HEK293T (cell line): ENCODE results near the gene FANCB.

ENCODE experiments used
- CTCF ChIA-PET: fragments of 350-600 bp; formaldehyde crosslinking; extraction: SDS; loops from one replicate; lab custom pipeline; 2021; ENCODE audit warnings: antibody characterized with exemption, inconsistent platforms; lab: Yijun Ruan, JAX
- POLR2A ChIA-PET: fragments of 350-600 bp; formaldehyde crosslinking; extraction: SDS; loops from one replicate; lab custom pipeline; 2020; ENCODE audit warnings: antibody characterized with exemption, inconsistent platforms; lab: Yijun Ruan, JAX
- DNase-seq: peaks from one replicate; pipeline ENCODE4 v3.0.0; 2012; ENCODE audit warnings: mixed read lengths; ENCODE audit errors: extremely low spot score
- ARNT ChIP-seq: fragments of 450-650 bp; IDR thresholded peaks from 2 replicates; pipeline ENCODE4 v1.6.1; 2017; ENCODE audit warnings: mild to moderate bottlenecking
- CTBP1 ChIP-seq: fragments of 450-650 bp; IDR thresholded peaks from 2 replicates; pipeline ENCODE4 v1.6.1; 2016; ENCODE audit warnings: borderline replicate concordance
- ELF4 ChIP-seq: fragments of 450-650 bp; IDR thresholded peaks from 2 replicates; pipeline ENCODE4 v1.6.1; 2017; ENCODE audit warnings: antibody characterized with exemption
- FOXA1 ChIP-seq: fragments of 450-650 bp; IDR thresholded peaks from 2 replicates; pipeline ENCODE4 v1.6.1; 2016; ENCODE audit warnings: mild to moderate bottlenecking
- FOXK2 ChIP-seq: fragments of 450-650 bp; IDR thresholded peaks from 2 replicates; pipeline ENCODE4 v1.6.1; 2016; ENCODE audit warnings: mild to moderate bottlenecking
- FOXM1 ChIP-seq: fragments of 450-650 bp; IDR thresholded peaks from 2 replicates; pipeline ENCODE4 v1.6.1; 2017; ENCODE audit warnings: mild to moderate bottlenecking, borderline replicate concordance
- HDGF ChIP-seq: fragments of 450-650 bp; IDR thresholded peaks from 2 replicates; pipeline ENCODE4 v1.6.1; 2017; ENCODE audit warnings: antibody characterized with exemption, borderline replicate concordance
- L3MBTL2 ChIP-seq: fragments of 450-650 bp; conservative IDR thresholded peaks from 2 replicates; pipeline ENCODE4 v1.6.1; 2016; ENCODE audit warnings: mild to moderate bottlenecking
- LEF1 ChIP-seq: fragments of 450-650 bp; IDR thresholded peaks from 2 replicates; pipeline ENCODE4 v1.6.1; 2017; ENCODE audit warnings: mild to moderate bottlenecking, borderline replicate concordance
- NFRKB ChIP-seq: fragments of 450-650 bp; IDR thresholded peaks from 2 replicates; pipeline ENCODE4 v1.6.1; 2016; ENCODE audit warnings: mild to moderate bottlenecking, moderate library complexity
- PKNOX1 ChIP-seq: fragments of 450-650 bp; IDR thresholded peaks from 2 replicates; pipeline ENCODE4 v1.6.1; 2016
- SP1 ChIP-seq: fragments of 450-650 bp; IDR thresholded peaks from 2 replicates; pipeline ENCODE4 v1.6.1; 2017
- SUZ12 ChIP-seq: fragments of 450-650 bp; IDR thresholded peaks from 2 replicates; pipeline ENCODE4 v1.6.1; 2016; ENCODE audit warnings: mild to moderate bottlenecking
- TARDBP ChIP-seq: fragments of 450-650 bp; IDR thresholded peaks from 2 replicates; pipeline ENCODE4 v1.6.1; 2016
- ZNF384 ChIP-seq: fragments of 450-650 bp; IDR thresholded peaks from 2 replicates; pipeline ENCODE4 v1.6.1; 2016

The FANCB gene

DNA sequence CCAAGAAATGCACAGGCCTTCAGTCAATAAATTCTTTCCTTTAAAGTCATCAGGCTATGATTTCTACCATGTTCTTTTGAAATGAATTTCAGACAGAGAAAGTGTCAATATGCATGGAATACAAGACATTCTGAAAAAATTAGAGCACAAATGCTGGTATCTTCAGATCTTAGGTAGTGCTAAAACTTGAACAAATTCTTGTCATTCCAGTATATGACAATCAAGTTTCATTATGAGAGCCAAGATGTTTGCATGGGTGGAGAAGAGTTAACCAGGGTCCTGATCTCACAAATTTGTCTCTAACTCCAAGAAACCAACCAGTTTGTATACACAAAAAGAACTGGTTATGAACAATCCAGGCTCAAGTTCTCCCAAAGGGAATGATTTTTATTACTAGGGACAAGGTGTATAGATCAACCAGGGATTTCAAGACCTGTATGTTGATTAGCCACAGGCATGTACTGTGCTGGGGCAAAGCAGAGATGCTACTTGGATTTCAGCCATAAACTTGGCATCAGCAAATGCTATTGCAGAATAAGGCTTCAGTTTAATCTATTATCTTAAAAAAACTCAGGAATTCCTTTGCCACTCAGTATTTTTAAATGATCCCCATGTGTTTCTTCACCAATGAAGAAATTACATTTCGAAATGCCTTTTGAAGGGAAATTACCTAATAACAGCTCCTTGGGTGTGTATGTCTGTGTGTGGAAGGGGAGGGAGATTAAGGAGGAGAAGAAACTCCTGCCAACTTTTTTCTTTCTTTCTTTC, 69.7 kb downstream of the FANCB start:
- ChIA-PET CTCF (no interaction called here), POLR2A (no interaction called here)
- no peak for TF ChIP-seq L3MBTL2
- TF ChIP-seq FOXK2, result no peak
- no peak for TF ChIP-seq PKNOX1
- no peak for TF ChIP-seq LEF1
- TF ChIP-seq TARDBP, result no peak
- no peak for TF ChIP-seq CTBP1
- no peak for TF ChIP-seq ELF4
- TF ChIP-seq ZNF384, result no peak
- TF ChIP-seq NFRKB, result no peak
- TF ChIP-seq SP1, result no peak
- TF ChIP-seq ARNT, result no peak
- no peak for TF ChIP-seq FOXM1
- TF ChIP-seq FOXA1, result no peak
- no peak for DNase-seq

GRCh38 chrX:14801136-14801535, 71.7 kb downstream of the FANCB start:
- ChIA-PET POLR2A (no interaction called here), CTCF (no interaction called here)
- no peak for DNase-seq
- TF ChIP-seq HDGF, result no peak

DNA sequence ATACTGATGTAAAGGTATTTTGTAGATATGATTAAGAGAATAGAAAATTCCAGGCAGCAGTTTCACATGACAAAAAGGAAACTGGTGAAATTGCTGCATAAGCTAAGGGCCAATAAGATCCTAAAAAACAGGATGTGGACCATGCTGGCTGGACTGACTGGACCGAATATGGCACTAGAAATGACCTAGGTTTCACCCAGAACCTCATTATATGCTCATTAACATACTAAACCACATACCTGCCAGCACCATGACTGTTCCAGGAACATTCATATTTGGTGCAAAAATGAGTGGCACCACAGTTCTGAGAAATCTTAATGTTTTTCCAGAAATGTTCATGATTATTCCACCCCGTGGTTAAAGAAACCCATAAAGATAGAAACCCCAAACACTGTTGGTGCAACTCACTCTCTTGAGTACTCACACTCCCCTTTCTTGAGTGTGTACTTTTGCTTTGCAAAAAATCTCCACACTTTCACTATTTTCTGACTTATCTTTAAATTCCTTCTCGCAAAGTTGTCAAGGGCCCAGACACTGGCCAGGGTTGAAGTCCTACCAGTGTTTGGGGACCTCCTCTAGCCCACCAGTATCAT, 74.0 kb downstream of the FANCB start:
- ChIA-PET POLR2A (no interaction called here), CTCF (no interaction called here)
- TF ChIP-seq ELF4, result no peak
- TF ChIP-seq FOXK2, result no peak
- TF ChIP-seq FOXM1, result no peak
- no peak for TF ChIP-seq SUZ12
- no peak for TF ChIP-seq SP1
- no peak for TF ChIP-seq ZNF384
- TF ChIP-seq CTBP1, result no peak
- TF ChIP-seq NFRKB, result no peak
- DNase-seq, result no peak
